ENCODE results near the gene FAM228B. TPM values are rescaled to one million over a fixed set of nuclear protein-coding genes. Genes with fewer than 3 reads are reported as not detected.

The FAM228B gene
- total and polyA plus RNA-seq, 9 of the 15 experiments (the other 6 are each of a cell fraction or from before 2014, with no cell fraction given), result 1.1 to 3.7 (median 2.6) TPM

- TF ChIP-seq CEBPZ (IDR thresholded peaks at IDR 0.05; ENCODE audit: borderline replicate concordance, low read depth, low read length), result no peak
- peak; percentile 84 for TF ChIP-seq NFATC3 (IDR thresholded peaks at IDR 0.05)
- no peak for TF ChIP-seq ESRRB (CRISPR knock-in tag; IDR thresholded peaks at IDR 0.05; ENCODE audit: borderline replicate concordance)
- peak; percentile 42; the same call in 1 of the 2 replicates for TF ChIP-seq LEF1 (IDR thresholded peaks at IDR 0.05)
- no peak for TF ChIP-seq ZNF696 (CRISPR knock-in tag; conservative IDR thresholded peaks at IDR 0.05)
- peak; percentile 37; the same call in 1 of the 2 replicates for TF ChIP-seq CHAMP1 (IDR thresholded peaks at IDR 0.05)
- peak; percentile 67; the same call in 1 of the 2 replicates for TF ChIP-seq ZBTB7A (IDR thresholded peaks at IDR 0.05; ENCODE audit: borderline replicate concordance, control insufficient read depth, low read depth, low read length)
- peak; percentile 86 for TF ChIP-seq POLR2H (tag; IDR thresholded peaks at IDR 0.05; ENCODE audit: low read depth)
- TF ChIP-seq CCAR2 (IDR thresholded peaks at IDR 0.05; ENCODE audit: low read depth, low read length), result peak; percentile 76; the same call in 1 of the 2 replicates
- TF ChIP-seq PML (IDR thresholded peaks at IDR 0.05; ENCODE audit: low read length), result peak; percentile 87
- no peak for TF ChIP-seq CHD4 (IDR thresholded peaks at IDR 0.05; ENCODE audit: insufficient read depth, insufficient replicate concordance, low read depth, low read length, poor library complexity, severe bottlenecking)
- peak; percentile 65 for TF ChIP-seq TARDBP (IDR thresholded peaks at IDR 0.05)
- TF ChIP-seq ARID2 (IDR thresholded peaks at IDR 0.05), result no peak
- peak; percentile 65 for TF ChIP-seq TBP (optimal IDR thresholded peaks at IDR 0.05; ENCODE audit: low read depth, low read length)
- no peak for TF ChIP-seq PRPF4 (IDR thresholded peaks at IDR 0.05; ENCODE audit: insufficient read depth, low read depth, low read length, poor library complexity, severe bottlenecking)
- TF ChIP-seq GABPA (tag; conservative IDR thresholded peaks at IDR 0.05; ENCODE audit: low read depth), result peak; percentile 100
- no peak for TF ChIP-seq RBM17 (IDR thresholded peaks at IDR 0.05; ENCODE audit: borderline replicate concordance, low read depth, low read length)
- peak; percentile 99 for TF ChIP-seq ZBTB2 (IDR thresholded peaks at IDR 0.05)
- peak; percentile 75; the same call in 1 of the 2 replicates for TF ChIP-seq ZBED1 (IDR thresholded peaks at IDR 0.05)
These were observed 47.1 kb upstream of the FAM228B start, which contains the start of gene SF3B6 (continued) for GRCh38 chr2:24075915-24076848.
